Hepatocyte (in vitro differentiated cells): ENCODE data around the gene QRICH2.

Experiments
- CTCF ChIP-seq: fragments of 200-600 bp; sonication (generic); IDR thresholded peaks from 2 replicates; pipeline ENCODE4 v1.5.1; 2016; ENCODE audit warnings: antibody characterized with exemption, mild to moderate bottlenecking; ENCODE audit not compliant: poor library complexity
- EZH2 ChIP-seq: fragments of 200-600 bp; sonication (generic); IDR thresholded peaks from 2 replicates; pipeline ENCODE4 v1.6.1; 2016; ENCODE audit warnings: antibody characterized with exemption, mild to moderate bottlenecking, borderline replicate concordance
- EZH2phosphoT487 ChIP-seq: fragments of 200-600 bp; sonication (generic); IDR thresholded peaks from one replicate; pipeline ENCODE4 v1.6.1; 2018; ENCODE audit warnings: antibody characterized with exemption, mild to moderate bottlenecking, low read depth, moderate library complexity; ENCODE audit not compliant: unreplicated experiment, severe bottlenecking

- TF ChIP-seq CTCF (no peak), EZH2phosphoT487 (no peak), EZH2 (no peak)
Observed at GRCh38 chr17:76276069-76276431, 32.0 kb downstream of the QRICH2 start.
